GM12878 (cell line): ENCODE measurements around the gene EDC4. TPM values are rescaled to one million over a fixed set of nuclear protein-coding genes. Genes with fewer than 3 reads are reported as not detected.

Experiments used
- BHLHE40 ChIP-seq, 2 experiments: fragments of 450-650 bp in 1 of 2; IDR thresholded peaks; 2 replicates each; pipeline ENCODE4 v1.6.1; 2011 to 2017; ENCODE audit warnings: low read depth in 2 of 2, borderline replicate concordance in 1 of 2, improper control_type of control experiment in 1 of 2, low read length in 1 of 2, mild to moderate bottlenecking in 1 of 2
- CREB1 ChIP-seq: IDR thresholded peaks from 2 replicates; pipeline ENCODE4 v1.6.1; 2012; ENCODE audit warnings: low read depth, mild to moderate bottlenecking, inconsistent platforms
- CTCF ChIP-seq, 3 experiments: IDR thresholded peaks in 2 of 3; conservative IDR thresholded peaks in 1 of 3; 2 replicates each; pipeline ENCODE4 v1.5.1; 2011; ENCODE audit warnings: low read depth in 3 of 3, low read length in 3 of 3, mild to moderate bottlenecking in 3 of 3, control low read depth in 2 of 3, moderate library complexity in 2 of 3, inconsistent platforms in 1 of 3, mixed read lengths in 1 of 3; ENCODE audit not compliant: control insufficient read depth in 2 of 3, insufficient read depth in 1 of 3; ENCODE audit errors: extremely low read depth in 1 of 3
- DPF2 ChIP-seq: fragments of 450-650 bp; IDR thresholded peaks from 2 replicates; pipeline ENCODE4 v1.6.1; 2017; ENCODE audit warnings: mild to moderate bottlenecking
- EED ChIP-seq: sonication (generic); IDR thresholded peaks from 2 replicates; pipeline ENCODE4 v1.6.1; 2016; ENCODE audit warnings: antibody characterized with exemption, low read depth
- EGR1 ChIP-seq, 2 experiments: IDR thresholded peaks; 1 replicate in 1 of 2; 2 replicates in 1 of 2; pipeline ENCODE4 v1.6.1; 2011 to 2012; ENCODE audit warnings: low read depth in 2 of 2, low read length in 2 of 2, borderline replicate concordance in 1 of 2, mild to moderate bottlenecking in 1 of 2, moderate library complexity in 1 of 2
- IKZF2 ChIP-seq, 2 experiments: fragments of 450-650 bp; IDR thresholded peaks; 2 replicates each; pipeline ENCODE4 v1.6.1; 2017; ENCODE audit warnings: mild to moderate bottlenecking in 2 of 2, moderate library complexity in 2 of 2
- MAX ChIP-seq: IDR thresholded peaks from 2 replicates; pipeline ENCODE4 v1.6.1; 2012; ENCODE audit warnings: low read depth, low read length, improper control_type of control experiment
- MTA2 ChIP-seq: fragments of 450-650 bp; IDR thresholded peaks from 2 replicates; pipeline ENCODE4 v1.6.1; 2016; ENCODE audit warnings: low read depth, mild to moderate bottlenecking, moderate library complexity
- MXI1 ChIP-seq: fragments of 150-350 bp; IDR thresholded peaks from 2 replicates; pipeline ENCODE4 v1.6.1; 2011; ENCODE audit warnings: low read depth, mild to moderate bottlenecking, inconsistent platforms, low read length, improper control_type of control experiment
- NFYB ChIP-seq: IDR thresholded peaks from 2 replicates; pipeline ENCODE4 v1.6.1; 2011; ENCODE audit warnings: low read depth, mild to moderate bottlenecking, low read length, improper control_type of control experiment, moderate library complexity; ENCODE audit not compliant: insufficient read depth
- NKRF ChIP-seq: fragments of 450-650 bp; conservative IDR thresholded peaks from 2 replicates; pipeline ENCODE4 v1.6.1; 2017; ENCODE audit warnings: mild to moderate bottlenecking, moderate library complexity
- NR2F1 ChIP-seq: fragments of 450-650 bp; conservative IDR thresholded peaks from 2 replicates; pipeline ENCODE4 v1.6.1; 2017; ENCODE audit warnings: mild to moderate bottlenecking
- PKNOX1 ChIP-seq: fragments of 450-650 bp; IDR thresholded peaks from 2 replicates; pipeline ENCODE4 v1.6.1; 2016; ENCODE audit warnings: mild to moderate bottlenecking
- POLR2A ChIP-seq: IDR thresholded peaks from 2 replicates; pipeline ENCODE4 v1.6.1; 2011; ENCODE audit warnings: low read depth, mild to moderate bottlenecking, low read length
- RAD21 ChIP-seq: IDR thresholded peaks from 2 replicates; pipeline ENCODE4 v1.6.1; 2011; ENCODE audit warnings: mild to moderate bottlenecking, low read depth, low read length, moderate library complexity; ENCODE audit not compliant: insufficient read depth
- RUNX3 ChIP-seq: IDR thresholded peaks from 2 replicates; pipeline ENCODE4 v1.6.1; 2012; ENCODE audit warnings: low read length, inconsistent platforms
- SP1 ChIP-seq: IDR thresholded peaks from one replicate; pipeline ENCODE4 v1.6.1; 2011; ENCODE audit warnings: low read depth, low read length
- ZBTB11 ChIP-seq: fragments of 450-650 bp; formaldehyde crosslinking; IDR thresholded peaks from 2 replicates; pipeline ENCODE4 v1.5.0; 2022; ENCODE audit warnings: mild to moderate bottlenecking, missing genetic modification characterization
- polyA plus RNA-seq, 11 experiments: library from polyadenylated mRNA; depleted of rRNA in 4 of 11; unstranded in 6 of 11; stranded (reverse) in 5 of 11; fragments of >200 nt; fragmentation: Nextera tagmentation in 4 of 11; fragmentation: Illumina TruSeq in 1 of 11; extraction: Ambion mirVana in 4 of 11; extraction: Trizol in 1 of 11; gene quantifications; 1 replicate in 1 of 11; 2 replicates in 10 of 11; pipeline versions ENCODE4 v1.2.1 to v1.2.3, GENCODE V29; 2011 to 2016; ENCODE audit warnings: inconsistent platforms in 2 of 11, missing spikeins in 2 of 11, low read depth in 1 of 11
- total RNA-seq, 4 experiments: library from RNA; depleted of rRNA in 3 of 4; stranded (reverse); fragments of >200 nt in 3 of 4; fragmentation: Illumina TruSeq in 1 of 4; extraction: Trizol in 1 of 4; gene quantifications; 2 replicates each; pipeline versions ENCODE4 v1.2.1 to v1.2.3, GENCODE V29; 2013 to 2021

EDC4 gene
- total and polyA plus RNA-seq, 10 of the 15 experiments (the other 5 are each of a cell fraction or from before 2014, with no cell fraction given), result 1.2 to 86.0 (median 53.4) TPM

GRCh38 chr16:67842509-67843342 is 30.1 kb upstream of the EDC4 start (continued):
- TF ChIP-seq NKRF (peak; percentile 47; the same call in 1 of the 2 replicates), CREB1 (0 out of 2 replicates have a peak, but pooled peaks have one; percentile 51), NR2F1 (0 out of 2 replicates have a peak, but pooled peaks have one; percentile 2), BHLHE40 (IDR thresholded peaks at IDR 0.05; ENCODE audit: borderline replicate concordance in 1 of 2, low read depth in 2 of 2, low read length in 1 of 2) (peak; percentile 42 to 91; a peak in 2 of 4 replicates), RUNX3 (peak; percentile 59), MAX (0 out of 2 replicates have a peak, but pooled peaks have one; percentile 20), MTA2 (no peak), NFYB (no peak), EED (peak; percentile 10; the same call in 1 of the 2 replicates), EGR1 (IDR thresholded peaks at IDR 0.05; ENCODE audit: borderline replicate concordance in 1 of 2, low read depth in 2 of 2, low read length in 2 of 2) (no peak), MXI1 (no peak; the same call in 1 of the 2 replicates), IKZF2 (IDR thresholded peaks at IDR 0.05) (peak in 1 of 2 experiments; percentile 35; a peak in 1 of 4 replicates), SP1 (peak; percentile 2), CTCF (IDR thresholded peaks at IDR 0.05 in 2 of 3, conservative IDR thresholded peaks at IDR 0.05 in 1 of 3; ENCODE audit: control insufficient read depth in 2 of 3, extremely low read depth in 1 of 3, insufficient read depth in 1 of 3, low read depth in 3 of 3, low read length in 3 of 3) (peak; percentile 25 to 43 (median 39); a peak in 5 of 6 replicates), RAD21 (0 out of 2 replicates have a peak, but pooled peaks have one; percentile 14), ZBTB11 (CRISPR knock-in tag) (no peak), POLR2A (peak; percentile 33; the same call in 1 of the 2 replicates), DPF2 (peak; percentile 12; the same call in 1 of the 2 replicates), PKNOX1 (0 out of 2 replicates have a peak, but pooled peaks have one; percentile 6)
